Cardiac muscle cell (in vitro differentiated cells and primary cell): Measurements from ENCODE around the gene ZNF431. TPM values are rescaled to one million over a fixed set of nuclear protein-coding genes. Genes with fewer than 3 reads are reported as not detected.

ENCODE experiments used
- DNase-seq, 2 donors: peaks; one replicate each; pipeline versions ENCODE4 v3.0.0 to v3.0.0-alpha.2; 2010 to 2017; ENCODE audit warnings: low read depth in 1 of 2, low spot score in 1 of 2
- H3K27ac ChIP-seq: fragments of 200-600 bp; sonication (generic); 2 replicates; pipeline ENCODE4 v1.5.1; 2016
- H3K27me3 ChIP-seq: fragments of 200-600 bp; sonication (generic); 2 replicates; pipeline ENCODE4 v1.6.0; 2016; ENCODE audit warnings: control low read depth
- H3K36me3 ChIP-seq: fragments of 200-600 bp; sonication (generic); 2 replicates; pipeline ENCODE4 v1.5.1; 2016; ENCODE audit warnings: control low read depth
- H3K4me1 ChIP-seq: fragments of 200-600 bp; sonication (generic); 2 replicates; pipeline ENCODE4 v1.8.1; 2017; ENCODE audit warnings: low read depth, mild to moderate bottlenecking, mixed run types
- H3K4me3 ChIP-seq: fragments of 200-600 bp; sonication (generic); 2 replicates; pipeline ENCODE4 v1.5.1; 2016; ENCODE audit warnings: mild to moderate bottlenecking
- H3K9me3 ChIP-seq: fragments of 200-600 bp; sonication (generic); 2 replicates; pipeline ENCODE4 v1.5.1; 2017; ENCODE audit warnings: low read depth, mild to moderate bottlenecking, control low read depth
- CTCF ChIP-seq: IDR thresholded peaks from 2 replicates; pipeline ENCODE4 v1.5.1; 2012; ENCODE audit warnings: low read depth, mild to moderate bottlenecking, low read length
- polyA plus RNA-seq: library from polyadenylated mRNA; unstranded; fragments of >200 nt; fragmentation: Nextera tagmentation; extraction: Ambion mirVana; gene quantifications from 2 replicates; pipeline ENCODE4 v1.2.1, GENCODE V29; 2016
- total RNA-seq: library from RNA; depleted of rRNA; stranded (reverse); fragments of >200 nt; gene quantifications from 2 replicates; pipeline ENCODE4 v1.2.3, GENCODE V29; 2016

Gene ZNF431
- total and polyA plus RNA-seq, 2 experiments from 2014 or later, result 15.2 to 26.7 TPM

DNA sequence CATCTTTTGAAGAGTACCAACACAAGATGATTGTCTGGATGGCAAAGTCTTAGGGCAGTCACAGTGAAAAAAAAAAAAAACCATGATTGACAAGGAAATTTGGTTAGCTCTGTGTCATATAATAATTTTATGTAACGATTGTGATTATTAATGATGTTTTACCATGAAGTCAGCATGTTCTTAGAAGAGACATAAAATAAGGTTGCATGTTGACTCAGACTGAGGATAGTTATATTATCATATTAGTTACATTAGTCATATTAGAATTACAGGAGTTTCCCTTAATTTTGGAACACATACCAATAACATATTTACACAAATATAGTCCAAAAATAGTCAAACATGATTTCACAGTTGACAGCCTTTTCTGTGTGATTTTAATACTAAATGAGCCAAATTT, 5.7 kb downstream of the ZNF431 start:
- TF ChIP-seq CTCF, result no peak
- no peaks in the 10 kb centered on the region for H3K27me3 ChIP-seq
- peaks cover 8% of the 10 kb centered on the region for H3K4me1 ChIP-seq
- DNase-seq, result no peak
- H3K27ac ChIP-seq, result no peak overlapping the region
- H3K36me3 ChIP-seq, result peaks cover 39% of the 10 kb centered on the region
- H3K9me3 ChIP-seq, result no peaks in the 10 kb centered on the region
- no peak overlapping the region for H3K4me3 ChIP-seq

GRCh38 chr19:21148681-21149080, 6.8 kb downstream of the ZNF431 start:
- H3K4me1 ChIP-seq, result no peaks in the 10 kb centered on the region
- no peak for DNase-seq
- H3K27me3 ChIP-seq, result no peaks in the 10 kb centered on the region
- H3K36me3 ChIP-seq, result peaks cover 41% of the 10 kb centered on the region
- H3K27ac ChIP-seq, result no peak overlapping the region
- no peak overlapping the region for H3K4me3 ChIP-seq
- TF ChIP-seq CTCF, result no peak
- H3K9me3 ChIP-seq, result no peaks in the 10 kb centered on the region

- Histone ChIP-seq H3K36me3 (peaks cover 32% of the 10 kb centered on the region), H3K27me3 (no peaks in the 10 kb centered on the region), H3K4me3 (no peak overlapping the region), H3K27ac (no peak overlapping the region), H3K4me1 (no peaks in the 10 kb centered on the region), H3K9me3 (no peaks in the 10 kb centered on the region)
- DNase-seq, result no peak
- no peak for TF ChIP-seq CTCF
Measured at GRCh38 chr19:21149877-21150276, 8.0 kb downstream of the ZNF431 start.

- DNase-seq, result no peak
- H3K9me3 ChIP-seq, result no peaks in the 10 kb centered on the region
- H3K36me3 ChIP-seq, result peaks cover 32% of the 10 kb centered on the region
- no peak overlapping the region for H3K4me3 ChIP-seq
- no peak for TF ChIP-seq CTCF
- H3K4me1 ChIP-seq, result no peaks in the 10 kb centered on the region
- no peak overlapping the region for H3K27ac ChIP-seq
- no peaks in the 10 kb centered on the region for H3K27me3 ChIP-seq
Measured at GRCh38 chr19:21151460-21151859, 9.6 kb downstream of the ZNF431 start.

- peaks cover 2% of the 10 kb centered on the region for H3K36me3 ChIP-seq
- peak in 1 of 2 donors; percentile 69 for DNase-seq
- H3K27me3 ChIP-seq, result no peaks in the 10 kb centered on the region
- H3K27ac ChIP-seq, result no peak overlapping the region
- no peaks in the 10 kb centered on the region for H3K4me1 ChIP-seq
- no peak for TF ChIP-seq CTCF
- no peak overlapping the region for H3K4me3 ChIP-seq
- H3K9me3 ChIP-seq, result no peaks in the 10 kb centered on the region
Measured at GRCh38 chr19:21158523-21159135, 16.8 kb downstream of the ZNF431 start.
